Measurements from ENCODE around the gene UBE2E2.

DNA sequence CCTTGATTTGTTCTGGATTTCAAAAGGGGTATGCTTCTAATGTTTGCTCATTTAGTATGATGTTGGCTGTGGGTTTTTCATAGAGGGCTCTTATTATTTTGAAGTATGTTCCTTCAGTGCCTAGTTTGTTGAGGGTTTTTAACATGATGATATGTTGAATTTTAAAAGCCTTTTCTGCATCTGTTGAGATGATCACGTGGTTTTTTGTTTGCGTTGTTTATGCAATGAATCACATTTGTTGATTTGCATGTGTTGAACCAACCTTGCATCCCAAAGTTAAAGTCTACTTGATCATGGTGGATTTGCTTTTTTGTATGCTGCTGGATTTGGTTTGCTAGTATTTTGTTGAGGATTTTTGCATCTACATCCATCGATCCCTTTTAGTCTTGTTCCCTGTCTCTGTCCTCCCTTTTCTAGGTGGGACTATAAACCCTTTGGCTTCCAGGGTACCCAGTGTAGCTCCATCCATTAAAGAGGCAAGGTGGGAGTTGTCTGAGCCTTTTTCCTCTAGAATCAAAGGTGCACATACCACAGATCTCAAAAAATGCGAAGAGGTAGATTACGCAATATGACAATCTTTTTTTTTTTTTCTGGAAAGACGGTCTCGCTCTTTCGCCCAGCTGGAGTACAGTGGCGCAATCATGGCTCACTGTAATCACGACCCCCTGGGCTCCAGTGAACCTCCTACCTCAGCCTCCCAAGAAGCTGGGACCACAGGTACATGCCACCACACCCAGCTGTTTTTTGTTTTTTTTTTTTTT is 381.0 kb downstream of the UBE2E2 start:
- TF ChIP-seq, protein P1, sequence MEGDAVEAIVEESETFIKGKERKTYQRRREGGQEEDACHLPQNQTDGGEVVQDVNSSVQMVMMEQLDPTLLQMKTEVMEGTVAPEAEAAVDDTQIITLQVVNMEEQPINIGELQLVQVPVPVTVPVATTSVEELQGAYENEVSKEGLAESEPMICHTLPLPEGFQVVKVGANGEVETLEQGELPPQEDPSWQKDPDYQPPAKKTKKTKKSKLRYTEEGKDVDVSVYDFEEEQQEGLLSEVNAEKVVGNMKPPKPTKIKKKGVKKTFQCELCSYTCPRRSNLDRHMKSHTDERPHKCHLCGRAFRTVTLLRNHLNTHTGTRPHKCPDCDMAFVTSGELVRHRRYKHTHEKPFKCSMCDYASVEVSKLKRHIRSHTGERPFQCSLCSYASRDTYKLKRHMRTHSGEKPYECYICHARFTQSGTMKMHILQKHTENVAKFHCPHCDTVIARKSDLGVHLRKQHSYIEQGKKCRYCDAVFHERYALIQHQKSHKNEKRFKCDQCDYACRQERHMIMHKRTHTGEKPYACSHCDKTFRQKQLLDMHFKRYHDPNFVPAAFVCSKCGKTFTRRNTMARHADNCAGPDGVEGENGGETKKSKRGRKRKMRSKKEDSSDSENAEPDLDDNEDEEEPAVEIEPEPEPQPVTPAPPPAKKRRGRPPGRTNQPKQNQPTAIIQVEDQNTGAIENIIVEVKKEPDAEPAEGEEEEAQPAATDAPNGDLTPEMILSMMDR (IDR thresholded peaks at IDR 0.05; ENCODE audit: low read length) = no peak
- TF ChIP-seq EZH2 (IDR thresholded peaks at IDR 0.05; ENCODE audit: borderline replicate concordance, low read length) = no peak
